Heart left ventricle (tissue), 13 donors: ENCODE data around the gene LRBA.

Source experiments
- POLR2A ChIP-seq, 2 donors: fragments of 450-650 bp; IDR thresholded peaks; one replicate each; pipeline ENCODE4 v1.6.1; 2017; ENCODE audit warnings: antibody characterized with exemption in 2 of 2, mild to moderate bottlenecking in 2 of 2, moderate library complexity in 2 of 2
- TF ChIP-seq, protein P1 (sequence below), 12 donors: fragments of 200-600 bp; sonication (generic) in 4 of 12; IDR thresholded peaks; one replicate each; pipeline versions ENCODE4 v1.5.0 to v1.8.0; 2018 to 2022; ENCODE audit warnings: antibody characterized with exemption in 12 of 12, mild to moderate bottlenecking in 5 of 12
- donor health status: ischemic (EF 13 %, LVEDD 7.1; RV severe dilation, severe dysfunction).
- donor health status: DM: no; HTN: yes; CAD: no.
- donor health status: DM: no; HTN: no; CAD: no.
- donor health status: ischemic (EF 25% LVEDD 6.9; RV normal size, moderate dysfunction).
- donor health status: ischemic (EF 25% LVEDD 5.7; RV mildly dilated, moderate dysfunction).
- donor health status: ischemic (EF 35%, LVEDD 5.7; RV mildly dilated, moderate dysfunction).
- donor health status: nonischemic (EF 11% LVEDD 7.7; RV severe dilation, severe dysfunction).
- donor health status: DM: yes; HTN: yes; CAD: no.
- donor health status: PGD.
- donor health status: ischemic (EF 29% LVEDD 5.4; RV normal size, mild dysfunction).
- donor health status: nonischemic (EF 23%, LVEDD 6.1; RV moderate dilation, normal function).

DNA sequence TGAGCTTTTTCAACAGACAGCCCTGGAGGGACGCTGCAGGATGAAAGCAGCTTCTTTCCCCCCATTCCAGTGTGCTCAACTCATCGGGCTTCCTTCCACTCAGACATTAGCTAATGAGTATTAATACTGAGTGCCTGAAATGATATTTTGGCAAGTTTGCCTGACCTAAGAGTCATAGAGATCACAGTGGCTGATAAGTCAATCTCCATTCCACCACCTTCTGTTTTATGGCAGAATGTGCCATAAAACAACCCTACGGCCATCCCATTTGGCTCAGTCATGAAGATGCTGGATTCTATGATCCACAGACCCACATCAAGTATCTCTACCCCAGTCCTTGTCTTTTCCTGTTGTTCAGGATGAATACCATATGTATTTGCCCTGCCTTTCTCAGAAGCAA is 481.4 kb downstream of the LRBA start:
- TF ChIP-seq, protein P1, sequence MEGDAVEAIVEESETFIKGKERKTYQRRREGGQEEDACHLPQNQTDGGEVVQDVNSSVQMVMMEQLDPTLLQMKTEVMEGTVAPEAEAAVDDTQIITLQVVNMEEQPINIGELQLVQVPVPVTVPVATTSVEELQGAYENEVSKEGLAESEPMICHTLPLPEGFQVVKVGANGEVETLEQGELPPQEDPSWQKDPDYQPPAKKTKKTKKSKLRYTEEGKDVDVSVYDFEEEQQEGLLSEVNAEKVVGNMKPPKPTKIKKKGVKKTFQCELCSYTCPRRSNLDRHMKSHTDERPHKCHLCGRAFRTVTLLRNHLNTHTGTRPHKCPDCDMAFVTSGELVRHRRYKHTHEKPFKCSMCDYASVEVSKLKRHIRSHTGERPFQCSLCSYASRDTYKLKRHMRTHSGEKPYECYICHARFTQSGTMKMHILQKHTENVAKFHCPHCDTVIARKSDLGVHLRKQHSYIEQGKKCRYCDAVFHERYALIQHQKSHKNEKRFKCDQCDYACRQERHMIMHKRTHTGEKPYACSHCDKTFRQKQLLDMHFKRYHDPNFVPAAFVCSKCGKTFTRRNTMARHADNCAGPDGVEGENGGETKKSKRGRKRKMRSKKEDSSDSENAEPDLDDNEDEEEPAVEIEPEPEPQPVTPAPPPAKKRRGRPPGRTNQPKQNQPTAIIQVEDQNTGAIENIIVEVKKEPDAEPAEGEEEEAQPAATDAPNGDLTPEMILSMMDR (IDR thresholded peaks at IDR 0.05), result no peak
- TF ChIP-seq POLR2A (IDR thresholded peaks at IDR 0.05), result no peak
